SK-MEL-5 (cell line): Measurements from ENCODE around the gene CNFN. TPM values are rescaled to one million over a fixed set of nuclear protein-coding genes. Genes with fewer than 3 reads are reported as not detected.

Experiments
- DNase-seq: peaks from one replicate; pipeline ENCODE4 v3.0.0-alpha.2; 2016; ENCODE audit warnings: low read depth, low spot score
- in situ Hi-C: cut with HindIII; loops from 2 replicates; pipeline ENCODE4 v1.10.0; 2016; ENCODE audit warnings: low sequenced_read_pairs, high pct_unique_total_duplicates, low pct_unique_long_range_greater_than_20kb
- polyA plus RNA-seq, 2 experiments: library from polyadenylated mRNA; depleted of rRNA; stranded (reverse); fragments of >200 nt; gene quantifications; 2 replicates each; pipeline ENCODE4 v1.2.3, GENCODE V29; 2015
- total RNA-seq: library from RNA; depleted of rRNA; stranded (reverse); fragments of >200 nt; shearing (Covaris generic); gene quantifications from 2 replicates; pipeline ENCODE4 v1.2.3, GENCODE V29; 2014; rRNA removed

CNFN gene, protein sequence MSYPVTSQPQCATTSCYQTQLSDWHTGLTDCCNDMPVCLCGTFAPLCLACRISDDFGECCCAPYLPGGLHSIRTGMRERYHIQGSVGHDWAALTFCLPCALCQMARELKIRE
- 0.77 TPM in 1 of 2 replicates, not detected in the other for total RNA-seq
- 1.0 and 3.9 TPM in 2 replicates for polyA plus RNA-seq (2015; cell fraction: cytosol; rRNA removed)
- polyA plus RNA-seq (2015; cell fraction: nucleus; rRNA removed): not detected in 2 replicates

DNA sequence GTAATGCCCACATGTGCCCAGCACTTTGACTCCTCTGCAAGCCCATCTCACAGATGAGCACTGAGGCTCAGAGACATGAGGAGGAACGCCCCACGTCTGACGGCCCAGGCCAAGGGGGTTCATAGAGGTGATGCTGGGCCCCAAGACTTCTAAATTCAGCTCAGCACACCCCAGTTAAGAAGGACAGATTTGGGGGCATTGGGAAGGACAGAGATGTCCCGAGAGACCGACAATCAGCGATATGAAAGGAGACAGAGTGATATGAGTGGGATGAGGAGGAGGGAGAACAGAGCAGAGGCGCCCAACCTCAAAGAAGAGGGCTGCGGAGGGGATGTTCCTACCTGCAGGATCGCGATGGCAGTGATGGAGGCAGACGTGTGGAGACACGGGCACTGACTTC lies at the start of gene CNFN:
Gene CNFN (minus strand): TSS at position 399 of the 400 bp plus-strand sequence. CDS start 1,260 bp downstream, outside the sequence.
- DNase-seq: no peak
- in situ Hi-C loops: no loop called here

DNA sequence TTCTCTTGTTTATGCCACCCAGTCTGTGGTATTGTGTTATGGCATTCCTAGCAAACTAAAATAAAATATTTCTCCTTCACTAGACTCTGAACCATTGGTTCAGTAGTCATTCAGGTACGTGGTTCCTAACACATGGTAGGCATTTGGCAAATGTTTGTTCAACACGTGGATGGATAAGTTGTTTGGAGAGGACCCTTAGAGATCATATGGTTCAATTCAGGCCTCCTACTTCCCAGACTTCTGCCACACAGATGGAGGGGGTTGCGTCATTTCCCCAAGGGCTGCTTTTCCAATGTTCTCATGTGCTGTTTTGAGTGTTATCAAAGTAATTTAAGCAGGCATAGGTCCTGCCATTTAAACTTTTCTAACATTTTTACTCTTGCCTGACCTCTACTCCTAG lies 45.9 kb upstream of the CNFN start:
- peak; percentile 58 for DNase-seq
- in situ Hi-C loops: no loop called here

DNA sequence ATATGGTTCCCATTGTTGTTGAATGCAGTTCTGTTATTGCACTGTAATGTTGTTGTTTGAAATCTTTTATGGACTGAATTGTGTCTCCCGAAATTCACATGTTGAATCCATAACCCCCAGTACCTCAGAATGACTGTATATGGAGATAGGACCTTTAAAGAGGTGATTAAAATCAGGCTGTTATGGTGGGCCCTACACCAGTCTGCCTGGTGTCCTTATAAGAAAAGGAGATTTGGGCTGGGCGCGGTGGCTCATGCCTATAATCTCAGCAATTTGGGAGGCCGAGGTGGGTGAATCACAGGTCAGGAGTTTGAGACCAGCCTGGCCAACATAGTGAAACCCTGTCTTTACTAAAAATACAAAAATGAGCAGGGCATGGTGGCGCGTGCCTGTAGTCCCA lies 45.2 kb upstream of the CNFN start:
- in situ Hi-C loops: no loop called here
- no peak for DNase-seq

DNA sequence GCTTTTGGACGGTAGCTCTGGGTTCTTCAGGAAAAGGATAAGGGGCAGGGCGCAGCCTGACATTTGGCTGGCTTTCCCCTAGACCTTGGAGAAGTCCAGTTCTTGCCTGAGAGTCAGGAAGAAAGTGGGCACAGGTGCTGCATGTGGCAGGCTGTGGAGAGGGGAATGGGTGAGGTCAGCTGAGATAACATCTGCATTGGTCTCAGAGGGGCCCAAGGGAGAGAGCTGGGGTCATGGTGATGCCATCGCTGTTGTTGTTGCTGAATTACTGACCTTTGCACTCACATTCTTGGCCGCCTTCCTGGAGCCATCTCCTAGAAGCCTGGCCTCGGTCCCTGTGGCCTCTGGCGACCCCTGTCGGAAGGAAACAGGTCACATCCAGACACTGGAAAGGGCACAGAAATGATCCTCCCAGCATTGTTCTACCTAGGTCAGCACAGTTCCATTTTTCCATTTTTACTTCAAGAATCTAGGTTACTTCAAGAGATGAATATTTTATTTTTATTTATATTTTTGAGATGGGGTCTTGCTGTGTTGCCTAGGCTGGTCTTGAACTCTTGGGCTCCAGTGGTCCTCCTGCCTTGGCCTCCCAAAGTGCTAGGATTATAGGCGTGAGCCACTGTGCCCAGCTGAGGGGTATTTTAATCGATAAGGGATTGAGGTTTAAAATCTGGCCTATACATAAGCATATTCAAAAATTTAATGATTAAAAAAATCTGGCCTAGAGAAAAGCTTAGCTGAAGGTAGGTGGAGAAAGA lies 43.6 kb upstream of the CNFN start:
- in situ Hi-C loops: no loop called here
- peak; percentile 79 for DNase-seq

DNA sequence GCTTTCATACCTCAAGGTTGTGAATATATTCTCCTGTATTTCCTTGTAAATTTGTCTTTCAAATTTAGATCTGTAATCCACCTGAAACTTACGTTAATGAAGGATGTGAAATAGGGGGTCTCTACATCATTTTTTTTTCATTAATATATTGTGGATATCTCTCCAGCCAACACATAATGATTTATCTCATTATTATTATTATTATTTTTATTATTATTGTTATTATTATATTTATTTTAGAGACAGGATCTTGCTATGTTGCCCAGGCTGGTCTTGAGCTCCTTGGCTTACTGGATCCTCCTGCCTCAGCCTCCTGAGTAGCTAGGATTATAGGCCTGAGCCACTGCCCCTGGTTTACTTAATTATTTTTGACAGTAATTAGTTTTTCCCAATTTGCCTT lies 41.4 kb upstream of the CNFN start:
- in situ Hi-C loops: no loop called here
- no peak for DNase-seq

DNA sequence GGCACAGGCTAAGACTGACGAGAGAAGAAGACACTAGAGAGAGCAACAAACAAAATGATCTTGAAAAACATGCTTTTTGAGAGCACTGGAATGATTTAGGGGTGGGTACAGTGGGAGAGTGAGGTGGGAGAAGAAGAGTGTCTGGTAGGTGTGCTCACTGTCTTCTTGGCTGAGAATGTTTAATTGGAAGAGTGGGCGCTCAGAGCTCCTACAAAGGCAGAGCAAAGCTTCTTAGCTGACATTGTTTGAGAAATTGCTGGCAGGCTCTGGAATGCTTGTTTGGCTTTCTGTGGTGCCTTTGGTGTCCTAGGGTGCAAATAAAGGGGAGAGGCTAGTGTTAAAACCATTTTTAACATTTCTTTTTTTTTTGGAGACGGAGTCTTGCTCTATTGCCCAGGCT lies 38.6 kb upstream of the CNFN start:
- in situ Hi-C loops: no loop called here

DNA sequence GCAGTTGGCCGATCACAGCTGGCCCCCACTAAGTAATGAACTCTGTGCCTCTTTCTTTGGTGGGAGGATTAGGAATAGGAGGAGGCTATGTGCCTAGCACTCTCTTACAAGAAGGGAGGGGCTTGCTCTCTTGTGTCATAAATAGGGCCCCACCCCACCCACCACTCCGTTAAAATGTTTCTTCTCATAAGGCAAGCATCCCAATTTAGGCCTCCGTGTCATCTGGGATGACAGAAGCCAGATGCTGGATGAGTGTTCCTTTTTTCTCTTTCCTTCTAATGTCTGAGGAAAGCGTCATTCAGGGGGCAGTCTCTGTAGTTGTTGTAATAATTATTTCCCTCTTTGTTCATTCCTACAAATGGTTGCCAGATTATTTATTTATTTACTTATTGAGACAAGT lies 37.2 kb upstream of the CNFN start, which contains the start of gene LIPE:
Gene LIPE (minus strand): TSS at position 76 of the 400 bp plus-strand sequence. CDS start 239 bp downstream, outside the sequence.
- in situ Hi-C loops: no loop called here
- DNase-seq: no peak

More for the DNA sequence above, 38.6 kb upstream of the CNFN start:
- no peak for DNase-seq

DNA sequence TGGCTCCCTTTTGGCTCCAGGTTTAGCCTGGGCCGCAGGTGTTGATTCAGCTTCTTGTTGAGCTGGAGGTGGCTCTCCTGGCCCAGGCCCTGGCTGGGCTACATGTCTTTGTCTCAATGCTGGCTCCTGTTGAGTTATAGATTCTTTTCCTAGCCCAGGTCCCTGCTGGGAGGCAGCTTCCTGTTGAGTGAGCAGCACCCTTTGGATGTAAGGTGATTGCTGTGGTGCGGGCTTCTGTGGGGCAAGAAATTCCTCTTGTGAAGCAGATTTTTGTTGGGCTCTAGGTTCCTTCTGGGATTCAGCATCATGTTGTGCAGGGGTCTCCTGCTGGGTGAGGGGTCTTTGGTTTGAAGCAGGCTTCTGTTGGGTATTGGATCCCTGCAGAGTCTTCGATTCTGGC lies 36.5 kb upstream of the CNFN start:
- DNase-seq: no peak
- in situ Hi-C loops: no loop called here

DNA sequence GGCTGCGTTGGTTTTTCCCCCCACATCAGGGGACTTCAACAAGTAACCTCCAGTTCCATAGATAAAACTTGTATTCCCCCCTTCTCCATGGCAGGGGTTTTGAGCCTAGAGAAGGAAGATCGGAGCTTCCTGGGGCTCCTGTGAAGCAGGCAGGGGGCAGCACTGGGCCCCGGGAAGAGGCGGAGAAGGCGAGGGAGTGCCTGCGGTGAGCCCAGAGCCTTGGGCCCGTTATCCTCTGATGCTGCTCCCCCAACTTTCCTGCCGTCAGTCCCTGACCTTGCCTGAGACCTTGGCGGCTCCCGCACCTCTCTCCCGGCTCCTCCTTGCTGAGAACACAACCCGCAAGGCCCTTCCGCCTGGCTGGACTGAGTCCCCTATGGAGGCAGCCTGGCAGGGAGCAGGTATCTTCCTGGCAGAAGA lies 34.6 kb upstream of the CNFN start:
- in situ Hi-C loops: no loop called here
- DNase-seq: no peak

DNA sequence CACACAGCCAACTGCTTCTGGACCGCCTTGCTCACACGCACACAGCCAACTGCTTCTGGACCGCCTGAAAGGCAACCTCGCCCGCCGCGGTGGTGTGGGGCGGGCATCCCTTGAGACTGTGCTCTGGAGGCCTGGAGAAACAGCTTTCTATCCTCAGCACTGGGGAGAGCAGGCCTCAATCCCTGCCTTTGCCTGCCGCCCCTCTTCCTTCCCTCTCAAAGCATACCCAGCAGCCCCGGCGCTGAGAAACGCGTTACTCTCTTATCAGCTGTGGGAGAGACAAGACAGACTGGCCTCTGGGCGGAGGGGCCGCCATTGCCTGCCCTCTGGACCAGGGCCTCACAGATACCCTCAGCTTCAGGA lies 34.2 kb upstream of the CNFN start:
- DNase-seq: no peak
- in situ Hi-C loops: no loop called here

DNA sequence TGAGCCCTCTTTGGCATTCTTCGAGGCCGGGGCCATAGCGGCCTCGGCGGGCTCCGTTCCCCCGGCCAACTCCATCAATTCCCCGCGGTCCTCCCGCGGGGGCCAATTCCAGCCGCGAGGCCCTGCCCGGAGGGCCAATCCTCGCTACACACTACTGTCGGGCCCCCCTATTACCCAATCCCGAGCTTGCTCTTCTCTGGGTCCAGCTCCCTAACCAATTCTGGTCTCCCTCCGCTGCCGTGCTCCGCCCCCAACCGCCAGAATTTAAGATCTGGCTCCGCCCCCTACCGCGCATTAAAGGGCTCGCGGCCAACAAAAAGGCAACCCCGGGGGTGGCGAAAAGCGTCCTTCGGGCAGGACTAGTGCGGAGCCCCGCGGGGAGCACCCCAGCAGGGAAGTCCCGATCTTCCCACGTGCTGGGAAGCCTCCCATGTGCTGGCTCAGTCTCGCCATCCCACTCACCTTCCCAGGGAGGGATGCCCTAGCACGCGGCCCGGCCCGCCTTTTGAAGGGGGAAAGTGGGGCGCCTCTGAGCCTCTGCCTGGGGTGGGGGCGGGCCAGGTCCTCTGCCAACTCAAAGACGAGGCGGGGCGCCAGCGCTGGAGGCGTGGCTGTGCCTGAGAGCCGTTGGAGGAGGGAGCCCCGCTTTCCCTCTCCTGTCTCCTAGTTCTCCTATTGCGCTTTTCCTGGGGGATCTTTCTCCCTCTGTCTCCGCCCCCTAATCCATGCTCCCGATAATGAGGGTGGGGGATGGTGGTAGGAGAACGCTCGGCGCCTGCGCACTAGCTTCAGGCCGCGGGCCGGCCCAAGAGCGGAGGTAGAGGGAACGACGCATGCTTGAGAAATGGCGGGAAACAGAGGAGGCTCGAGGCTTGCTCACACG lies 33.6 kb upstream of the CNFN start:
- in situ Hi-C loops: no loop called here

DNA sequence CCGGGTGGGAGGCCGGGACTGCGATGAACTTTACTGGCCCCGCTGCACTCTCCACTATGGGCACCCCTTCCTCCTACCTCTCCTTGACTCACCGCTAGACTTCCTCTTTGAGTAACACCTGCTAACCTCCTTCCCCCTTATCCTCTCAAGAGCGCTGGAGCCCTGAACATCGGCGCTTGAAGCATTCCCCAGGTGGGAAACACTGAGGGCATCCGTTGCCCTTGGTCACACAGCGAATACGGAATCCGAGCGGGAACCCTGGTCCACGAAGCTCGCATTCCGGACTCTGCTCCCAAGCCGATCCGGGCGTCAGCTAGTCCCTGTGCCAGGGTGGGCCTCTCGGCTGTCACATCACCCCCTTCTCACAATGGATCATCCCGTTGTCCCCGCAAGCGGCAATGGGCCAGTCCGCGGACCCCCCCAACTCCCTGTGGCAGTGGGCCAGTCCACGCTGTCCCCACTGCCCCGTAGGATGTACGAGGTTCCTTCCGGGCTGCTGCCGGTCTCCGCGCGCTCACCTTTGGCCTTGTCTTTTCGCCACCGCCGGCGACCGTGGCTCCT lies 32.9 kb upstream of the CNFN start:
- no peak for DNase-seq
- in situ Hi-C loops: no loop called here

More for the DNA sequence above, 33.6 kb upstream of the CNFN start:
- no peak for DNase-seq

DNA sequence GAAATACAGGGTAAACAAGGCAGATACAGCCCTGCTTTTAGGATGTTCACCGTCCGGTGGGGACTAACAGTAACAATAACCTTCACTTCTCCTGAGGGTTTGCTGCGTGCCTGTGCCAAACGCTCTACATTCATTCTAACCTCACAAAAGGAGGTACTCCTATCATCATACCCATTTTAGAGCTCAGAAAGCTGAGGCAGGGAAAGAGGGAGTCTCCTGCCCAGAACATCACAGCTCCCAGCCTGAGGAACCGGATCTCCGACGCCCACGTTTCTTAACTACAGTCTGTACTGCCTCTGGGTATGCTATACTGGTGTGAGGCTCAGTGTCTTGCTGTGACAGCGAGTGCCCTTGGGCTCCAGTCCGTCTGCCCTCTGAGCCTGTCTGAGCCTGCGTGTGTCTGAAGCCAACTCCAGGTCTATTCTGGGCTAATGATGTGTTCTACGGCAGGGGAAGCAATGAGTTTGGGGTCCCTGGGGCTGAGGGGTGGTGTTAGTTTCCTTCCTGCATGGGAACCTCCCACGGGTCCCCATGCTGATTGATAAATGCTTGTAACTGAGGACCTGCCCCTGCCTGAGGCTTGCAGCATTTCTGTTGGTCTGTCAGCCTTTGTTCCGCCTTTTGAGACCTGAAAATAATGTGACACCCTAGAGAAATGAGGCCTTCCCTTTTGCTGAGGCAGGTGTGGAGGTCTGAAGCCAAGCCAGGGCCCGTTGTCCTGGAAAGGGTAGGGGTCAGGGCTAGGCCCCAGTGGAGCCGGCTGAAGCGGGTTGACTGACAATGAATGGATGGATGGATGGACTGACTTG lies 32.2 kb upstream of the CNFN start:
- no peak for DNase-seq
- in situ Hi-C loops: no loop called here

DNA sequence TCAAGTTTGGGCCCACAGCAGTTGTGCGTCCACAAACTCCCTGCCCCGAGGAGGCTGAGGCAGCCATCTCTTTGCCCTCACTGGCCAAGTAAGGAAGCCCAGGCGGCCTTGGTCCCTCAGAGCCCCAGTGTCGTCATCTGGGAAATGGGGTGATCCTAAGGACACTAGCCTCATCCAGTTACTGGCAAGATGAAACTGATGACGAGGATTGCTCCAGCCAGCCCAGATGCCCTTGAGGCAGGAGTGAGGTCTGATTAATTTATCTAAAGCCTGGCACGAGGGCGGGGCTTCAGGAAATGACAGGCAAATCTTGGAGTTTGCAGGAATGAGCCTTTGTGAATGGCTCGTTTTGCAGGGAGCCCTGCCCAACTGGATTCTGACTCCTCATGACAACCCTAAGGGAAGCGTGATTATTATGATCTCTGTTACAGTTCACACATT lies 31.5 kb upstream of the CNFN start:
- DNase-seq: peak; percentile 35
- in situ Hi-C loops: no loop called here

DNA sequence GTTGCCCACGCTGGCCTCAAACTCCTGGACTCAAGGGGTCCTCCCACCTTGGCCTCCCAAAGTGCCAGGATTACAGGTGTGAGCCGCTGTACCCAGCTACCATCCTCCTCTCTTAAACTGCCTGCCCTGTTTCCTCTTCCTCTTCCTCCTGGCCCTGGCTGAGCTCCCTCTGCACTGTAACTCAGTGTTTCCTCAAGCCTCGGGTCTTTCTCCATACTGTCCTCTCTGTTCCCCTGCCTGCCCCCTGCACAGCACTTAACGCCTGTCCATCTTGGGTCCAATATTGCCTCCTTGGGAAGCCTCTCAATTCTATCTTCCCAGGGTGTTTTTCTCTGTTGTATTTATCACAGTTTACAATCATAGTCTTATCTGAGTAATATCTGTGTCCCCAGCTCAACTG lies 31.0 kb upstream of the CNFN start:
- in situ Hi-C loops: no loop called here
- no peak for DNase-seq

DNA sequence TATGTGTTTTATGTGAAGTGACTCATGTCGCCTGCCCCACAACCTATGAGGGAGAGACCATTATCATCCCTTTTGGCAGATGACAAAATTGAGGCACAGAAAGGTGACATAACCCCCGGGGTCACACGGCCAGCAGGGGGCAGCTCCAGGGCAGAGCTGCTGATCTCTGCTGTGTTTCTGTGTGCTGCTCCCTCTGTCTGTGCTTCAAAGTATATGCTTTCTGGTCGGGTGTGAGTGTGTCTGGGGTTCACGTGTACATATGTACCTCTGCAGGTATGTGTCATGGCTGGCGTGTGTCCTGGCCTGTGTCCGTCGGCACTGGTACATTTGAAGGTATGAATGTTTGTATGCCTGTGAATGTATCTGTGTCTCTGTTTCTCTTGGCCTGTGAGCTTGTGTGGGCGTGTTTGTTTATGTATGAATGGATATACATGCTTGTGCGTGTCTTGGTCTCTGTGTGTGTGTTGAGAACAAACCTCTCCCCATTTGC lies 30.0 kb upstream of the CNFN start:
- in situ Hi-C loops: no loop called here
- DNase-seq: peak; percentile 69

DNA sequence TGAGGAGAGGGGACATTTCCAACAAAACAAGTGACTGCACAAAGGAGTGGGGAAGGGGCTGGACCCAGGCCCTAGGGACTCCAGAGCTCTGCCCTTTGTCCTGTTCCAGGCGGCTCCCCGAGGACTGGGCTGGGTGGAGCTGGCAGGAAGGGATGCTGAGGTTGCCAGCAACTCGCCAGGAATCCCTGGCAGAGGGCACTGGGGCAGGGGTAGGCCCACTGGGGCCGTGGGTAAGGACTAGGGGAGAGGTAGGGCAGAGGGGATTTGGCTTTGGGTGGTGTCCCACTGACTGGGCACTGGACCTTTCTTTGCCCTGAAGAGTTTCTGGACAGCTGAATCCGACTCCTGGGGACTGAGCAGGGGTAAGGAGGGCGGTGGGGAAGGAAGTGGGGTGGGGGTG lies 29.2 kb upstream of the CNFN start:
- DNase-seq: no peak
- in situ Hi-C loops: no loop called here
